HepG2 (cell line): ENCODE data around the gene LIN28B. TPM values are rescaled to one million over a fixed set of nuclear protein-coding genes. Genes with fewer than 3 reads are reported as not detected.

Experiments used
- ARID2 ChIP-seq: sonication (generic); formaldehyde crosslinking; IDR thresholded peaks from 2 replicates; pipeline ENCODE4 v1.8.1; 2022; ENCODE audit warnings: mild to moderate bottlenecking, missing genetic modification reagents, borderline replicate concordance
- ARID3A ChIP-seq: IDR thresholded peaks from 2 replicates; pipeline ENCODE4 v1.6.1; 2012; ENCODE audit warnings: low read depth, low read length, improper control_type of control experiment
- ARNT2 ChIP-seq: sonication (generic); formaldehyde crosslinking; IDR thresholded peaks from 2 replicates; pipeline ENCODE4 v1.8.0; 2022; ENCODE audit warnings: mild to moderate bottlenecking, low read depth, missing genetic modification reagents, moderate library complexity
- ATF1 ChIP-seq: IDR thresholded peaks from 2 replicates; pipeline ENCODE4 v1.6.1; 2016; ENCODE audit warnings: mild to moderate bottlenecking, control low read depth
- BRD4 ChIP-seq: sonication (generic); formaldehyde crosslinking; IDR thresholded peaks from 2 replicates; pipeline ENCODE4 v1.4.0; 2020; ENCODE audit warnings: missing genetic modification reagents
- CEBPB ChIP-seq: IDR thresholded peaks from 2 replicates; pipeline ENCODE4 v1.6.1; 2011; ENCODE audit warnings: low read depth, low read length, improper control_type of control experiment, borderline replicate concordance
- CTCF ChIP-seq: sonication (generic); formaldehyde crosslinking; IDR thresholded peaks from 2 replicates; pipeline ENCODE4 v1.5.0; 2020; ENCODE audit warnings: mild to moderate bottlenecking, missing genetic modification reagents, moderate library complexity
- ERF ChIP-seq: IDR thresholded peaks from 2 replicates; pipeline ENCODE4 v1.6.1; 2018; ENCODE audit warnings: missing biosample characterization, missing genetic modification reagents
- ESRRA ChIP-seq: sonication (generic); formaldehyde crosslinking; IDR thresholded peaks from 2 replicates; pipeline ENCODE4 v1.5.1; 2020; ENCODE audit warnings: mild to moderate bottlenecking, low read depth, missing genetic modification reagents
- FOSL1 ChIP-seq: sonication (generic); formaldehyde crosslinking; IDR thresholded peaks from 2 replicates; pipeline ENCODE4 v1.9.0; 2021; ENCODE audit warnings: missing genetic modification reagents, borderline replicate concordance
- MLLT10 ChIP-seq: sonication (generic); formaldehyde crosslinking; IDR thresholded peaks from 2 replicates; pipeline ENCODE4 v1.4.0; 2020; ENCODE audit warnings: missing genetic modification reagents
- MTA1 ChIP-seq: sonication (generic); formaldehyde crosslinking; IDR thresholded peaks from 2 replicates; pipeline ENCODE4 v1.4.0; 2020; ENCODE audit warnings: missing genetic modification reagents, mild to moderate bottlenecking, borderline replicate concordance
- MTERF4 ChIP-seq: sonication (generic); formaldehyde crosslinking; IDR thresholded peaks from 2 replicates; pipeline ENCODE4 v1.8.0; 2023; ENCODE audit warnings: mild to moderate bottlenecking, missing genetic modification reagents
- NFYC ChIP-seq: IDR thresholded peaks from 2 replicates; pipeline ENCODE4 v1.6.1; 2016; ENCODE audit warnings: missing genetic modification reagents, missing compliant biosample characterization
- REXO4 ChIP-seq: sonication (generic); formaldehyde crosslinking; IDR thresholded peaks from 2 replicates; pipeline ENCODE4 v1.8.0; 2022; ENCODE audit warnings: missing genetic modification reagents, mild to moderate bottlenecking, borderline replicate concordance
- TFE3 ChIP-seq: IDR thresholded peaks from 2 replicates; pipeline ENCODE4 v1.6.1; 2016
- ZNF136 ChIP-seq: sonication (generic); formaldehyde crosslinking; IDR thresholded peaks from 2 replicates; pipeline ENCODE4 v1.8.1; 2022; ENCODE audit warnings: low read depth, mild to moderate bottlenecking, moderate library complexity, missing genetic modification reagents
- ZNF670 ChIP-seq: sonication (generic); formaldehyde crosslinking; IDR thresholded peaks from 2 replicates; pipeline ENCODE4 v1.8.0; 2022; ENCODE audit warnings: mild to moderate bottlenecking, missing genetic modification reagents, borderline replicate concordance
- ZNF747 ChIP-seq: sonication (generic); formaldehyde crosslinking; IDR thresholded peaks from 2 replicates; pipeline ENCODE4 v1.8.1; 2023; ENCODE audit warnings: missing genetic modification reagents, mild to moderate bottlenecking, borderline replicate concordance
- ZNF780A ChIP-seq: sonication (generic); formaldehyde crosslinking; IDR thresholded peaks from 2 replicates; pipeline ENCODE4 v1.8.0; 2022; ENCODE audit warnings: mild to moderate bottlenecking, missing genetic modification reagents, moderate library complexity
- polyA plus RNA-seq, 8 experiments: library from polyadenylated mRNA; depleted of rRNA in 3 of 8; stranded (reverse) in 7 of 8; unstranded in 1 of 8; fragments of >200 nt; fragmentation: Illumina TruSeq in 4 of 8; extraction: Trizol in 4 of 8; gene quantifications; 2 replicates each; pipeline versions ENCODE4 v1.2.1 to v1.2.3, GENCODE V29; 2011 to 2016; ENCODE audit warnings: low read depth in 4 of 8, missing spikeins in 1 of 8, mixed read lengths in 1 of 8; ENCODE audit not compliant: insufficient read depth in 1 of 8
- total RNA-seq, 5 experiments: library from RNA; depleted of rRNA; stranded (reverse); fragments of >200 nt; fragmentation: Illumina TruSeq; extraction: Trizol; gene quantifications; 2 replicates each; pipeline ENCODE4 v1.2.3, GENCODE V29; 2016; ENCODE audit warnings: low read depth in 1 of 5

Gene LIN28B
- total and polyA plus RNA-seq, 2 of the 13 experiments (the other 11 are each of a cell fraction or from before 2014, with no cell fraction given) = 14.5 to 56.8 TPM

- no peak for TF ChIP-seq ZNF670
- TF ChIP-seq ZNF780A (CRISPR knock-in tag) = no peak
- TF ChIP-seq MTERF4 = peak; percentile 87
- peak; percentile 30; the same call in 1 of the 2 replicates for TF ChIP-seq NFYC (CRISPR knock-in tag)
- no peak for TF ChIP-seq MLLT10 (CRISPR knock-in tag)
- TF ChIP-seq CTCF = peak; percentile 75
- no peak; the same call in 1 of the 2 replicates for TF ChIP-seq BRD4 (CRISPR knock-in tag)
- no peak for TF ChIP-seq ATF1 (CRISPR knock-in tag)
- TF ChIP-seq REXO4 (CRISPR knock-in tag) = no peak
- no peak for TF ChIP-seq CEBPB
- no peak for TF ChIP-seq ARID3A
- peak; percentile 38; the same call in 1 of the 2 replicates for TF ChIP-seq ZNF747
- peak; percentile 56 for TF ChIP-seq ARNT2 (CRISPR knock-in tag)
- no peak; the same call in 1 of the 2 replicates for TF ChIP-seq MTA1 (CRISPR knock-in tag)
- no peak; the same call in none of the 2 replicates for TF ChIP-seq ESRRA
- no peak for TF ChIP-seq TFE3 (CRISPR knock-in tag)
- TF ChIP-seq ZNF136 (CRISPR knock-in tag) = no peak; the same call in 1 of the 2 replicates
- no peak for TF ChIP-seq ERF
- TF ChIP-seq ARID2 = no peak
- peak; percentile 52; the same call in 1 of the 2 replicates for TF ChIP-seq FOSL1
These were observed 15.8 kb upstream of the LIN28B start (continued) for GRCh38 chr6:104940893-104941728.
